Transverse colon (tissue), 4 donors: ENCODE results near the gene CCN5. TPM values are rescaled to one million over a fixed set of nuclear protein-coding genes. Genes with fewer than 3 reads are reported as not detected.

Source experiments
- DNase-seq: peaks from one replicate; pipeline ENCODE4 v3.0.0-alpha.2; 2019
- H3K27ac ChIP-seq, 4 donors: fragments of 200-600 bp; sonication (generic); 2 replicates each; pipeline ENCODE4 v1.5.1; 2016 to 2018; ENCODE audit warnings: inconsistent platforms in 4 of 4
- H3K27me3 ChIP-seq: fragments of 200-600 bp; sonication (generic); 2 replicates; pipeline ENCODE4 v1.5.1; 2017; ENCODE audit warnings: inconsistent platforms
- H3K36me3 ChIP-seq, 4 donors: fragments of 200-600 bp; sonication (generic); 2 replicates each; pipeline ENCODE4 v1.5.1; 2017 to 2019; ENCODE audit warnings: inconsistent platforms in 4 of 4
- H3K4me1 ChIP-seq, 4 donors: fragments of 200-600 bp; sonication (generic); 2 replicates each; pipeline ENCODE4 v1.5.1; 2017 to 2020; ENCODE audit warnings: inconsistent platforms in 4 of 4
- H3K4me3 ChIP-seq, 4 donors: fragments of 200-600 bp; sonication (generic); 1 replicate in 1 of 4; 2 replicates in 3 of 4; pipeline versions ENCODE4 v1.5.1 to v1.6.1; 2017 to 2019; ENCODE audit warnings: inconsistent platforms in 4 of 4
- H3K9me3 ChIP-seq, 2 donors: fragments of 200-600 bp; sonication (generic); 2 replicates each; pipeline ENCODE4 v1.5.1; 2017 to 2019; ENCODE audit warnings: inconsistent platforms in 2 of 2
- CTCF ChIP-seq, 5 experiments: fragments of 200-600 bp in 3 of 5; fragments of 450-650 bp in 2 of 5; sonication (generic) in 3 of 5; IDR thresholded peaks; 1 replicate in 2 of 5; 2 replicates in 3 of 5; pipeline ENCODE4 v1.5.1; 2016 to 2017; ENCODE audit warnings: antibody characterized with exemption in 5 of 5, inconsistent platforms in 3 of 5, mild to moderate bottlenecking in 2 of 5, moderate library complexity in 1 of 5
- EP300 ChIP-seq: sonication (generic); formaldehyde crosslinking; IDR thresholded peaks from one replicate; pipeline ENCODE4 v1.6.1; 2017; ENCODE audit warnings: antibody characterized with exemption, low read depth
- POLR2A ChIP-seq: fragments of 450-650 bp; IDR thresholded peaks from one replicate; pipeline ENCODE4 v1.6.1; 2016; ENCODE audit warnings: antibody characterized with exemption, mild to moderate bottlenecking, moderate library complexity
- POLR2AphosphoS5 ChIP-seq, 3 donors: sonication (generic); formaldehyde crosslinking; IDR thresholded peaks; one replicate each; pipeline ENCODE4 v1.6.1; 2016; ENCODE audit warnings: antibody characterized with exemption in 3 of 3
- WGBS, 2 donors: methylation state at CpG; one replicate each; pipeline ENCODE4 v1.1.5; 2018; ENCODE audit warnings: low coverage in 1 of 2; 5-methylcytosine and 5-hydroxymethylcytosine counted together
- in situ Hi-C, 4 donors: fragments of 200-750 bp; cut with MboI; loops; one replicate each; pipeline versions ENCODE4 v1.15.0 to v1.15.1; 2017; ENCODE audit warnings: low sequenced_read_pairs in 3 of 4, low pct_ligation_motif_present in 1 of 4, low pct_unique_long_range_greater_than_20kb in 1 of 4
- intact Hi-C: fragments of 100-400 bp; cut with DNase I; formaldehyde crosslinking; loops from one replicate; pipeline ENCODE4 v1.15.1; 2023; ENCODE audit warnings: low total_unique reads
- total RNA-seq, 4 donors: library from RNA; depleted of rRNA; stranded (reverse); fragments of >200 nt; gene quantifications; one replicate each; pipeline ENCODE4 v1.1.0, GENCODE V29; 2016

The CCN5 gene
- total RNA-seq, 4 donors from 2014 or later, result 9.5 to 20.6 (median 15.9) TPM

- H3K27ac ChIP-seq, result no peak overlapping the region
- H3K4me1 ChIP-seq, result peaks cover 0 to 12% (median 6%) of the 10 kb centered on the region in 4 donors
- WGBS, 2 donors, result 81 to 83% methylated on average over 1 to 15 of the region's 15 CpGs
- H3K27me3 ChIP-seq, result no peaks in the 10 kb centered on the region
- intact Hi-C loops (no loop called here), in situ Hi-C loops (no loop called here)
- no peaks in the 10 kb centered on the region for H3K9me3 ChIP-seq
- no peak for DNase-seq
- no peak overlapping the region for H3K4me3 ChIP-seq
- TF ChIP-seq POLR2A, result no peak
- no peak for TF ChIP-seq EP300
- no peak for TF ChIP-seq POLR2AphosphoS5 (IDR thresholded peaks at IDR 0.05)
- TF ChIP-seq CTCF (IDR thresholded peaks at IDR 0.05), result no peak
- no peaks in the 10 kb centered on the region for H3K36me3 ChIP-seq
Measured at GRCh38 chr20:44701118-44701857, 13.9 kb upstream of the CCN5 start.

- in situ Hi-C loops (no loop called here), intact Hi-C loops (no loop called here)
- TF ChIP-seq POLR2AphosphoS5 (IDR thresholded peaks at IDR 0.05) (no peak), POLR2A (no peak), EP300 (no peak), CTCF (IDR thresholded peaks at IDR 0.05) (no peak)
- H3K27ac ChIP-seq, result no peak overlapping the region
- peaks cover 0 to 12% (median 6%) of the 10 kb centered on the region in 4 donors for H3K4me1 ChIP-seq
- no peaks in the 10 kb centered on the region for H3K36me3 ChIP-seq
- no peaks in the 10 kb centered on the region for H3K27me3 ChIP-seq
- H3K4me3 ChIP-seq, result no peak overlapping the region
- no peaks in the 10 kb centered on the region for H3K9me3 ChIP-seq
- 67 to 78% methylated on average over 1 to 7 of the region's 7 CpGs for WGBS, 2 donors
- DNase-seq, result no peak
Measured at GRCh38 chr20:44701858-44702256, 13.3 kb upstream of the CCN5 start.

- Histone ChIP-seq H3K4me1 (peaks cover 0 to 12% (median 6%) of the 10 kb centered on the region in 4 donors), H3K27ac (peak overlapping the region in 3 of 4 donors; percentile 33 to 51 (median 48)), H3K9me3 (no peaks in the 10 kb centered on the region), H3K36me3 (no peaks in the 10 kb centered on the region), H3K4me3 (no peak overlapping the region), H3K27me3 (no peaks in the 10 kb centered on the region)
- peak; percentile 64 for DNase-seq
- intact Hi-C loops, result no loop called here
- in situ Hi-C loops, result no loop called here
- TF ChIP-seq POLR2AphosphoS5 (IDR thresholded peaks at IDR 0.05), result peak; percentile 34 to 72 (median 47)
- no peak for TF ChIP-seq EP300
- WGBS, 2 donors, result 37% methylated on average over 9 of the region's 9 CpGs; no CpG with 5 or more reads in 1 of the 2 donors
Measured at GRCh38 chr20:44702776-44703175, 12.4 kb upstream of the CCN5 start.

GRCh38 chr20:44703183-44703925 lies 11.8 kb upstream of the CCN5 start:
- Histone ChIP-seq H3K4me1 (peaks cover 0 to 12% (median 6%) of the 10 kb centered on the region in 4 donors), H3K27me3 (no peaks in the 10 kb centered on the region), H3K4me3 (no peak overlapping the region), H3K27ac (peak overlapping the region in 2 of 4 donors; percentile 33 to 48), H3K9me3 (no peaks in the 10 kb centered on the region), H3K36me3 (no peaks in the 10 kb centered on the region)
- no peak for DNase-seq
- intact Hi-C loops (no loop called here), in situ Hi-C loops (no loop called here)
- TF ChIP-seq POLR2AphosphoS5 (IDR thresholded peaks at IDR 0.05) (no peak), EP300 (no peak), POLR2A (no peak), CTCF (IDR thresholded peaks at IDR 0.05) (no peak)
- WGBS, 2 donors, result 60 to 100% methylated on average over 1 to 12 of the region's 12 CpGs
